A549 (cell line): ENCODE measurements around the gene MFAP2. TPM values are rescaled to one million over a fixed set of nuclear protein-coding genes. Genes with fewer than 3 reads are reported as not detected.

ENCODE experiments used
- ATAC-seq, 2 experiments: fragments of 200-7000 bp in 1 of 2; fragments of >200 bp in 1 of 2; cut with Nextera tagmentation in 1 of 2; cut with Tn5 transposase in 1 of 2; 3 replicates each; pipeline versions ENCODE4 v1.8.0 to v1.9.1; 2018 to 2020; ENCODE audit warnings: mild to moderate bottlenecking in 1 of 2, moderate library complexity in 1 of 2
- CTCF ChIA-PET: fragments of 300-600 bp; sonication (Branson Sonifier 250); formaldehyde crosslinking; extraction: SDS; loops from one replicate; lab custom pipeline; 2021; ENCODE audit warnings: antibody characterized with exemption, inconsistent platforms; lab: Yijun Ruan, JAX
- POLR2A ChIA-PET: fragments of 350-600 bp; formaldehyde crosslinking; extraction: SDS; loops from one replicate; lab custom pipeline; 2021; ENCODE audit warnings: antibody characterized with exemption, inconsistent platforms; lab: Yijun Ruan, JAX
- DNase-seq, 2 experiments: peaks; one replicate each; pipeline versions ENCODE4 v3.0.0 to v3.0.0-alpha.2; 2011 to 2016; ENCODE audit warnings: low read depth in 1 of 2, low spot score in 1 of 2
- FAIRE-seq: peaks from 2 replicates; lab custom pipeline; 2011; peaks lifted over from hg19 to GRCh38; lab: Jason Lieb, UNC
- H3K27ac ChIP-seq, 2 experiments: fragments of >200 bp; sonication (Bioruptor Twin); formaldehyde crosslinking; 3 replicates each; pipeline ENCODE4 v1.5.1; 2016 to 2017
- H3K4me1 ChIP-seq: fragments of >200 bp; sonication (Bioruptor Twin); formaldehyde crosslinking; 3 replicates; pipeline ENCODE4 v1.6.1; 2016
- H3K4me2 ChIP-seq: fragments of >200 bp; sonication (Bioruptor Twin); formaldehyde crosslinking; 3 replicates; pipeline ENCODE4 v1.6.1; 2016
- H3K4me3 ChIP-seq: fragments of >200 bp; sonication (Bioruptor Twin); formaldehyde crosslinking; 3 replicates; pipeline ENCODE4 v1.5.1; 2016
- H3K9me3 ChIP-seq: fragments of >200 bp; sonication (Bioruptor Twin); formaldehyde crosslinking; 3 replicates; pipeline ENCODE4 v1.6.1; 2016
- ATOH8 ChIP-seq: fragments of 250-450 bp; sonication (Bioruptor Pico); IDR thresholded peaks from 2 replicates; pipeline ENCODE4 v1.5.0; 2020; ENCODE audit warnings: low read depth, mild to moderate bottlenecking, moderate library complexity
- BCL3 ChIP-seq: fragments of >200 bp; sonication (Bioruptor Twin); formaldehyde crosslinking; IDR thresholded peaks from 3 replicates; pipeline ENCODE4 v1.6.1; 2016
- BHLHE40 ChIP-seq: IDR thresholded peaks from 2 replicates; pipeline ENCODE4 v1.6.1; 2012; ENCODE audit warnings: low read depth, low read length, inconsistent platforms
- CEBPB ChIP-seq, 2 experiments: fragments of >200 bp in 1 of 2; sonication (Bioruptor Twin) in 1 of 2; formaldehyde crosslinking in 1 of 2; IDR thresholded peaks; 2 replicates each; pipeline ENCODE4 v1.6.1; 2012 to 2016
- CHD4 ChIP-seq: fragments of 200-600 bp; sonication (generic); IDR thresholded peaks from 2 replicates; pipeline ENCODE4 v1.6.1; 2016; ENCODE audit warnings: antibody characterized with exemption, mild to moderate bottlenecking, borderline replicate concordance
- CTCF ChIP-seq: fragments of >200 bp; sonication (Bioruptor Twin); formaldehyde crosslinking; IDR thresholded peaks from 3 replicates; pipeline ENCODE4 v1.5.1; 2016
- EHMT2 ChIP-seq: fragments of 200-600 bp; sonication (generic); IDR thresholded peaks from 2 replicates; pipeline ENCODE4 v1.6.1; 2016; ENCODE audit warnings: antibody characterized with exemption, low read depth, mild to moderate bottlenecking, moderate library complexity
- ELK1 ChIP-seq: fragments of 150-350 bp; IDR thresholded peaks from 2 replicates; pipeline ENCODE4 v1.6.1; 2014; ENCODE audit warnings: low read depth, mild to moderate bottlenecking, low read length
- EP300 ChIP-seq, 2 experiments: fragments of >200 bp; sonication (Bioruptor Twin); formaldehyde crosslinking; IDR thresholded peaks; 2 replicates in 1 of 2; 3 replicates in 1 of 2; pipeline ENCODE4 v1.6.1; 2016 to 2017
- FOSL2 ChIP-seq, 2 experiments: fragments of 450-650 bp in 1 of 2; fragments of >200 bp in 1 of 2; sonication (Bioruptor Twin) in 1 of 2; formaldehyde crosslinking; IDR thresholded peaks; 2 replicates each; pipeline versions ENCODE4 v1.5.0 to v1.6.1; 2016 to 2020; ENCODE audit warnings: mild to moderate bottlenecking in 1 of 2, moderate library complexity in 1 of 2
- HDAC2 ChIP-seq: fragments of 200-600 bp; sonication (generic); IDR thresholded peaks from 2 replicates; pipeline ENCODE4 v1.6.1; 2016
- HOXA7 ChIP-seq: fragments of 250-450 bp; sonication (Bioruptor Pico); IDR thresholded peaks from 2 replicates; pipeline ENCODE4 v1.5.0; 2020; ENCODE audit warnings: mild to moderate bottlenecking, moderate library complexity
- HOXB5 ChIP-seq: fragments of 250-450 bp; sonication (Bioruptor Pico); IDR thresholded peaks from 2 replicates; pipeline ENCODE4 v1.5.0; 2020; ENCODE audit warnings: mild to moderate bottlenecking, moderate library complexity
- JUN ChIP-seq, 2 experiments: fragments of >200 bp; sonication (Bioruptor Twin); formaldehyde crosslinking; IDR thresholded peaks; 2 replicates in 1 of 2; 3 replicates in 1 of 2; pipeline ENCODE4 v1.6.1; 2016 to 2017
- JUNB ChIP-seq: fragments of >200 bp; sonication (Bioruptor Twin); formaldehyde crosslinking; IDR thresholded peaks from 2 replicates; pipeline ENCODE4 v1.6.1; 2016
- KDM1A ChIP-seq: fragments of 200-600 bp; sonication (generic); IDR thresholded peaks from 2 replicates; pipeline ENCODE4 v1.6.1; 2016; ENCODE audit warnings: low read depth, mild to moderate bottlenecking
- MAFK ChIP-seq: fragments of 450-650 bp; IDR thresholded peaks from 2 replicates; pipeline ENCODE4 v1.6.1; 2014; ENCODE audit not compliant: partially characterized antibody
- MAX ChIP-seq: IDR thresholded peaks from 2 replicates; pipeline ENCODE4 v1.6.1; 2012
- MYC ChIP-seq: IDR thresholded peaks from 2 replicates; pipeline ENCODE4 v1.6.1; 2012; ENCODE audit warnings: mild to moderate bottlenecking, inconsistent platforms, low read length, improper control_type of control experiment, borderline replicate concordance
- NPAS2 ChIP-seq: fragments of 250-450 bp; sonication (Bioruptor Pico); IDR thresholded peaks from 2 replicates; pipeline ENCODE4 v1.8.0; 2022; ENCODE audit warnings: mild to moderate bottlenecking, moderate library complexity, borderline replicate concordance
- NR3C1 ChIP-seq: fragments of >200 bp; sonication (Bioruptor Twin); formaldehyde crosslinking; IDR thresholded peaks from 3 replicates; pipeline ENCODE4 v1.6.1; 2017
- PBX3 ChIP-seq: IDR thresholded peaks from 2 replicates; pipeline ENCODE4 v1.6.1; 2012
- POLR2A ChIP-seq: IDR thresholded peaks from 2 replicates; pipeline ENCODE4 v1.6.1; 2012; ENCODE audit warnings: mild to moderate bottlenecking, low read length
- POLR2AphosphoS2 ChIP-seq: conservative IDR thresholded peaks from 2 replicates; pipeline ENCODE4 v1.6.1; 2012; ENCODE audit warnings: low read length, improper control_type of control experiment, inconsistent platforms
- RAD21 ChIP-seq, 2 experiments: fragments of >200 bp in 1 of 2; sonication (Bioruptor Twin) in 1 of 2; formaldehyde crosslinking in 1 of 2; IDR thresholded peaks in 1 of 2; conservative IDR thresholded peaks in 1 of 2; 2 replicates in 1 of 2; 3 replicates in 1 of 2; pipeline ENCODE4 v1.6.1; 2012 to 2018; ENCODE audit warnings: inconsistent platforms in 1 of 2
- RCOR1 ChIP-seq: fragments of 150-350 bp; IDR thresholded peaks from 2 replicates; pipeline ENCODE4 v1.6.1; 2014; ENCODE audit warnings: antibody characterized with exemption, low read length, low read depth
- SMC3 ChIP-seq: fragments of >200 bp; sonication (Bioruptor Twin); formaldehyde crosslinking; IDR thresholded peaks from 3 replicates; pipeline ENCODE4 v1.6.1; 2018; ENCODE audit warnings: inconsistent platforms
- TFCP2L1 ChIP-seq: fragments of 250-450 bp; sonication (Bioruptor Pico); IDR thresholded peaks from 2 replicates; pipeline ENCODE4 v1.5.0; 2021; ENCODE audit warnings: mild to moderate bottlenecking
- USF2 ChIP-seq: fragments of 450-650 bp; IDR thresholded peaks from 2 replicates; pipeline ENCODE4 v1.6.1; 2014; ENCODE audit warnings: antibody characterized with exemption
- ZC3H11A ChIP-seq: fragments of 450-650 bp; IDR thresholded peaks from 2 replicates; pipeline ENCODE4 v1.6.1; 2014; ENCODE audit warnings: antibody characterized with exemption, mild to moderate bottlenecking
- ZNF302 ChIP-seq: fragments of 250-450 bp; sonication (Bioruptor Pico); IDR thresholded peaks from 2 replicates; pipeline ENCODE4 v1.9.0; 2021; ENCODE audit warnings: inconsistent platforms, mild to moderate bottlenecking, moderate library complexity
- WGBS: methylation state at CpG from one replicate; pipeline ENCODE4 v1.1.6; 2017; ENCODE audit errors: missing lambda C conversion rate; 5-methylcytosine and 5-hydroxymethylcytosine counted together
- polyA plus RNA-seq, 4 experiments: library from polyadenylated mRNA; depleted of rRNA in 3 of 4; stranded (reverse); fragments of >200 nt; fragmentation: RNase III in 1 of 4; extraction: RNeasy Plus Mini Kit Qiagen cat#74134 plus additional on column Dnase treatment in 1 of 4; gene quantifications; 2 replicates in 3 of 4; 3 replicates in 1 of 4; pipeline ENCODE4 v1.2.3, GENCODE V29; 2011 to 2017

The MFAP2 gene
- polyA plus RNA-seq, 2 of the 4 experiments (the other 2 are of a cell fraction), result 0.45 to 0.90 TPM

GRCh38 chr1:16973215-16973614 is 7.2 kb downstream of the MFAP2 start:
- ATAC-seq (no peak), DNase-seq (no peak), FAIRE-seq (no peak)
- ChIA-PET CTCF (interaction anchor here (0.8 to 1.4 kb wide), 2 partner anchors 12 to 13 kb away, joined by 3 read pairs; no protein-coding TSS in a partner anchor), POLR2A (no interaction called here)
- Histone ChIP-seq H3K27ac (no peak overlapping the region), H3K4me2 (no peak overlapping the region), H3K4me3 (no peak overlapping the region), H3K4me1 (no peaks in the 10 kb centered on the region), H3K9me3 (no peaks in the 10 kb centered on the region)
- WGBS, result 84% methylated on average over 7 of the region's 9 CpGs
- no peak for TF ChIP-seq CHD4
- no peak for TF ChIP-seq MAX
- TF ChIP-seq NPAS2 (CRISPR knock-in tag), result no peak
- no peak for TF ChIP-seq MYC
- no peak for TF ChIP-seq JUNB
- TF ChIP-seq TFCP2L1 (CRISPR knock-in tag), result no peak
- TF ChIP-seq USF2, result no peak
- TF ChIP-seq KDM1A, result no peak
- TF ChIP-seq ZC3H11A, result no peak
- TF ChIP-seq PBX3, result no peak
- no peak for TF ChIP-seq JUN (IDR thresholded peaks at IDR 0.05)
- no peak for TF ChIP-seq HOXA7 (CRISPR knock-in tag)
- no peak for TF ChIP-seq NR3C1
- no peak for TF ChIP-seq SMC3
- no peak for TF ChIP-seq ELK1
- TF ChIP-seq HDAC2, result no peak
- TF ChIP-seq RAD21 (conservative IDR thresholded peaks at IDR 0.05 in 1 of 2, IDR thresholded peaks at IDR 0.05 in 1 of 2), result no peak
- TF ChIP-seq HOXB5 (CRISPR knock-in tag), result no peak
- no peak for TF ChIP-seq EP300 (IDR thresholded peaks at IDR 0.05)
- no peak for TF ChIP-seq POLR2AphosphoS2
- TF ChIP-seq, all 56 proteins: peak for 0

- DNase-seq (no peak), FAIRE-seq (no peak), ATAC-seq (no peak)
- Histone ChIP-seq H3K27ac (peak overlapping the region in 1 of 2 experiments; percentile 13; a peak in 1 of 6 replicates), H3K4me1 (peaks cover 7% of the 10 kb centered on the region), H3K9me3 (no peaks in the 10 kb centered on the region), H3K4me3 (no peak overlapping the region), H3K4me2 (no peak overlapping the region)
- CTCF ChIA-PET, result interaction anchor here (1.4 kb wide), 1 partner anchor 13 kb away, joined by 3 read pairs; no protein-coding TSS in a partner anchor
- 83% methylated on average over 6 of the region's 11 CpGs for WGBS
- POLR2A ChIA-PET, result no interaction called here
- TF ChIP-seq RCOR1 (no peak), FOSL2 (IDR thresholded peaks at IDR 0.05) (no peak), FOSL2 (CRISPR knock-in tag; IDR thresholded peaks at IDR 0.05) (no peak), POLR2A (no peak), EHMT2 (no peak), POLR2AphosphoS2 (no peak), ATOH8 (no peak), MAFK (no peak), HOXB5 (CRISPR knock-in tag) (no peak), MAX (no peak), CEBPB (IDR thresholded peaks at IDR 0.05) (no peak), BCL3 (no peak), SMC3 (no peak), ZNF302 (CRISPR knock-in tag) (no peak), CHD4 (no peak), BHLHE40 (no peak), CTCF (no peak)
Measured at GRCh38 chr1:16972189-16972895, 8.1 kb downstream of the MFAP2 start.
